Measurements from ENCODE around the gene NKAIN4.

Gene NKAIN4

DNA sequence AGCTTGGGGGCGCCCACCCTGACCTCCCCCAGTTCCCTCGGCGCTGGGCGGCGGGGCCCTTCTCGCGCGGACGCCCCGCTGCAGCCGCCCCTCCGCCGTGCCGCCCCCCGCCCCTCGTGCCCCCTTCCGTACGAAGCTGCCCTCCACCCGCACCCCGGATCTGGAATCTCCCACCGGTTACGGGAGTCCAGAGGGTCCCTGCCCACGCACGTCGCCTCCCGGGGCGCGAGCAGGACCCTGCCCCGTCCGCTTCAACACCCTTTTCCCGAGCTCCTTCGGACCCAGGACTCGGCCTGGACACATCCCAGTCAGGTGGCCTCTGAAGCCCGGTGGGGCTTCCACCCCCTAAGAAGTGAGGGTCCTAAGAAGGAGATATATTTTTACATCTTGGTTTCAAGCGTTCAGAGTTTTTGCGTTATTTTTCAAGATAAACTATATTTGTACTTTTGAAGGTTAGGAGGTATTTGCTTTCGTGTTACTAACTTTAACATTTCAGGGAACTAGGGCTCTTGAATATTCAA, 18.9 kb upstream of the NKAIN4 start:
- DNase-seq: no peak

DNA sequence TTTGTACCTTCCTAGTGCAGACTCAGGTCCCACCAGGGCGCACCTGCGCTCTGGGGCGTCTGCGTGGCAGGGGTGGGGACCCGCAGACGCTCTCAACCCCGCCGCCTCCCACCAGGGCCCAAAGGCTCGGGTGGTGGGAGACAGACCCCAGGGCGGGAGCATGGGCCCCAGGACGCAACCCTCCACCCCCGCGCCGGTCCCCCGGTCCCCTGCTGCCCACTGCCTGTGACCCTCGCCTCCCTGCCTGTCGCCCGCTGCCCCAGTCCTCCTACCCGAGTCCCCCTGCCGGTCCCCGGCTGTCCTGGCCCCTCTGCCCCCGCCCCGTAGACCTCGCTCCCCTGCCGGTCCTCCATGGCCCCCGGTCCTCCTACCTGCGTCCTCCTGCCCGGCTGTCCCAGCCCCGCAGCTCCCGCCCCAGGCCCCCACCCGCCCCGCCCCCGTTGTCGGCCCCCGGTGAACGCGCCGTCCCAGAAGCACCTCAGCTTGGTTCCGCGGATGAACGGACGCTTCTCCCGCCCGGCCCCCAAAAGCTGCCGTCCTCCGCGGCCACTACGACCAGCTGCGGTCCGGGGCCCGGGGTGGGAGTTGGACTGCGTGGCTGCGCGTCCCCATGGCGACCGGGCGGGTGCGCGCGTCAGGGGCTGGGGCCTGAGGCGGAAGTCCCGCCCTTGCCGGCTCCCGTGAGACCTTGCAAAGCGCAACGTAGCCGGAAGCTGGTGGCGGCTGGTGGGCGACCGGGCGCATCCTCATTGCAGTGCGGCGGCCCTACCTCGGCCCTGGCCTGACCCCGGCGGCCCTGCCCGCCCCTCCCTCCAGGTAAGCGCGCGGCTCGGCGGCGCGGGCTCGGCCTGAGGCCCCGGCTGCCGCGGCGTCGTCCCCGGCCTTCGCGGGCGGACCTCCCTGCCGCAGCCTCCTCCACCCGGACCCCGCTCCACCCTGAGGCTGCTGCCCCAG, 18.1 kb upstream of the NKAIN4 start, which contains the start of gene ARFGAP1:
Gene ARFGAP1 (plus strand): TSS at position 709 of the 954 bp plus-strand sequence. CDS start 2,768 bp downstream, outside the sequence.
- DNase-seq: peak; percentile 30

DNA sequence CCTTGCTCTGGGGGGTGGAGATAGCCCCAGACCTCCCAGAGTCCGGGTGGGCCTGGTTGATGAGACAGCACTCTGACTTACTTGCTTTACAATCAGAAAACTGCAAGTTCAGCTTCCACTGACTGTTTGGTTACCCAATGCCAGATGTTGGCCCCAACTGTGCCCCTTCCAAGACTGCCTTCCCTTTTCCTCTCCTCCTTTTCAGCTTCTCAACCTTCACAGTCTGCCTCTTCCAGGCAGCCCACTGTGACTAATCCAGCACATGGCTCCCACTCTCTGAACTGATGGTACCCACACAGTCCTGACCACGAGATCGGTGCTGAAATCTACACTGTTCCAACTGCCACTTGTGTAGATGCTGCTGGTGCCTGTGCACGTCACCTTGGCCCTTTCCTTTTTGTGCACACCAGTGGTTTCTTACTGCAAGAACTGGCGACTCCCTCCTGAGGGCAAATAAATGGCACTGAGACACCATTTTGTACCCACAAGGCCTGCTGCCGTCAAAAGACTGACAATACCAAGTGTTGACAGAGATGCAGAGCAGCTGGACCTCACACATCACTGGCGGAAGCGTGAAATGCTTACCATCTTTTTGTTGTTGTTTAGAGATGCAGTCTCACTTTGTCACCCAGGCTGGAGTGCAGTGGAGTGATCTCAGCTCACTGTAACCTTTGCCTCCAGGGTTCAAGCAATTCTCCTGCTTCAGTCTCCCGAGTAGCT, 16.5 kb upstream of the NKAIN4 start:
- no peak for DNase-seq

DNA sequence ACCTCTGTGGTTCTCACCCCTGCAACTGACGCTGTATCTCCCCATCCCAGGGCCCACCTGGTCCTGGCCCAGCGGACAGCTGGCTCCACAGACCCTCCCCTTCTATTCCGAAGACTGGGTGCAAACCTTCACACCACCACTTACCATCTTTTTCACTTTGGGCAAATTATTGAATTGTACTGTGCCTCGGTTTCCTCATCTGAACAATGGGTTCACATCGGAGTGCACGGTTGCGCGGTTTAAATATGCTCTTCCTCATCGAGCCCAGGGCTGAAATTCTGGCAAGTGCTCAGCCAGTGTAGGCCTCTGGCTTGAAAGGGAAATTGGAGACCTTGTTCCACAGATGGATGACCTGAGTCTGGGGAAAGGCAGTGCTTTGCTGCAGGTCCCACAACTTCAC, 15.5 kb upstream of the NKAIN4 start:
- no peak for DNase-seq

DNA sequence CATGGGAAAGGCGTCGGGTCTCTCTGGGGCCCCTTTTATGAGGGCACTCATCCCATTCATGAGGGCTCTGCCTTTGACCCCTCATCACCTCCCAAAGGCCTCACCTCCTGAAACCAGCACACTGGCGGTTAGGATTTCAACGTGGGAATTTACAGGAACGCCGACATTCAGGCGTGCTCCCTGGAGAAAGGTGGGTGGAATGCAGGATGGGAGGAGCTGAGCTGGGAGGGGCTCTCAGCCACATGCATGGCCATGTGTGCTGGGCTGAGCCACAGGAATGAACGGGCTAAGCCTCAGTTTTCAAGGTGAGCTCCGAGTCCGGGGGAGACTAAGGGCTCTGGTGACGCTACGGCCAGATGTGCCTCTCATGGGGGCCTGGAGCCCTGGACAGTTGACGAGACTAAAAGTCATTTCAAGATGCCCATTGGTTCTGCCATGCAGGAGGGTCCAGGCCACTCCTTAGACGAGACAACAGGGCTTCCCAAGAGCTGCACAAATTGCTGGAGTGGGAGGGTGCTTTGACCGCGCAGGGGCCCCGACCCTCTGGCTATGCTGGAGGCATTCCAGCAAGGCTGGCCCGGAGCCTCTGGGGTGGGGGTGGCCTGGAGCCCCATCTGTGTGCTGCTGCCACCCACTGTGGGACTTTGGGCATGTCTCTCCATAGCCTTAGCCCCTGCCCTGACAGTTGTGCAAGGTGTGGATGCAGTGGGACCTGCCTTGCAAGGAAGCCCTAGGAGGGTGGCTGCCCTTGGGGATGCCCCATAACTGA, 14.6 kb upstream of the NKAIN4 start:
- no peak for DNase-seq

DNA sequence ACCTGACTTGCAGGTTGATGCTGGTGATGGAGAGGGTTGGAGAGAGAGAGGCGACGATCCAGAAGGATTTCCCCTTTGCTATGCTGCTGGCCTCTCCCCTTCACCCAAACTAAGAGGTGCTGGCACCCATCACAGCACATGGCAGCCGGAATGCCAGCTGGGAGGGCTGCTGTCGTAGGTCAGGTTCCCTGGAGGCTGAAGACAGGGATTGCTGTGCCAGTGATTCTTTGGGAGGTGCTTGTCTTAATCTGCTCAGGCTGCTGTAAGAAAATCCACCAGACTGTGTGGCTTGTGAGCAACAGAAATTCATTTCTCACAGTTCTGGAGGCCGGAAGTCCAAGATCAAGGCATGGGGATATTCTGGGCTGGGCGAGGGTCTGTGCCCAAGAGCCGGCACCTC, 14.0 kb upstream of the NKAIN4 start:
- no peak for DNase-seq

DNA sequence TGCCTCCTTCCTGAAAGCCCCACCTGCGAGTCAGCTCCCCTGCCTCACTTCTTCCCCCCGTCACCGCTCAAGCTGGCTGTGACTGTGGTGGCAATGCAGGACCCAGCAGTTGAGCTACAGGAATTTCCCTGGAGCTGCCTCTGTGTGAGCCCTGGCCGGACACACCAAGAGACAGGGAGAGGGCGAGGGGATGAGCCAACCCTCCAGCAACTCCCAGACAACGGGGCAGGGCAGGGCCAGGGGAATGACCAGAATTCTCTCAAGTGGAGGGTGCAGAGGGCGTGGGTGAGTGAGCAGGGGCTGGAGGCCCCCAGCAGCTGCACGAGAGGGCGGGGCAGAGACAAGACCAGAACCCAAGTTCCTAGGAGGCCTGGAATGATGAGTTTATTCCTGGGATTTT, 13.4 kb upstream of the NKAIN4 start:
- DNase-seq: no peak

DNA sequence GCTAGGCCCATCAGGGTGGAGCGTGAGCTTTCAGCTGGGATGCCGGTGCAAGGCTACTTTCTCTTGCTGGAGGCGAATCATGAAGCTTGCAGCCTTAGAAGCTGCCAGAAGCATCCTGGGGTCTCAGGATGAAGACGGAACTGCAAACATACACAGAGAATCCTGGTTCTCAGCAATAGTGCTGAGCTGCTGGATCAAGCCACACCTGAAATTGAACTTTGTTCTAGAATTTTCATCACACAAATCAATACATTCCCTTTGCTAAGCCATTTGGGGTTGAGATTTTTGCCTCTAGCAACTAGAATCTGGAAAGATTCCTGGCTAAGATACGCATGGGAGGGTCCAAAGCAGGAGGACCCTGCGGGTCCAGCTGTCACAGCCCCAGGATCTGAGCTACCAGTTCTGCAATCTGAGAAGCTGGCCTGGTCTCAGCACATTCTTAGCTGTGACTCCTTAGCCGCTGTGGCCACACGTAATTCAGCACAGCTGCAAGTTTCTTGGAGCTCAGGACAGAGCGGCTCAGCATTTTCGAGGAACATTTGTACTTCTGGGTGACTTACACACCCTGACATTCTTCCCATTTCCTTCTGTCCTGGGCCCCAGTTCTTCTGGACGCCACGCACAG, 11.7 kb upstream of the NKAIN4 start:
- DNase-seq: no peak

DNA sequence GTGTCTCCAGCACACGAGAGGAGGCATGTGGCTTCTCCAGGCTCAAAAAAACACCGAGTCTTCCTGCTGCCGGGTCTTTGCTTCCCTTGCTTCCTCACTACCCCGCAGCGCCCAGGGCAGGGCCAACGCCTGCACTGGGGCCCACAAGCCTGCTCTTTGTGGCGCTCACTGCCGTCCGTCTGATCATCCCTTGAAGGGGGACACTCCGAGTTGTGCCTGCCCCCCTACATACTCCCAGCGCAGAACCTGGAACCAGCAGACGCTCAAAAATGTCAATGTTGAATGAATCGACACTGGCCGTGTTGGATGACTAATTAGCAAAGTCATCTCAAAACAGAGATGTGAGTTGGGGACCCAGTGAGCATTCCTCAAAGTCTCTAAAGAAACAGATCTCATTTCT, 10.3 kb upstream of the NKAIN4 start:
- DNase-seq: no peak

DNA sequence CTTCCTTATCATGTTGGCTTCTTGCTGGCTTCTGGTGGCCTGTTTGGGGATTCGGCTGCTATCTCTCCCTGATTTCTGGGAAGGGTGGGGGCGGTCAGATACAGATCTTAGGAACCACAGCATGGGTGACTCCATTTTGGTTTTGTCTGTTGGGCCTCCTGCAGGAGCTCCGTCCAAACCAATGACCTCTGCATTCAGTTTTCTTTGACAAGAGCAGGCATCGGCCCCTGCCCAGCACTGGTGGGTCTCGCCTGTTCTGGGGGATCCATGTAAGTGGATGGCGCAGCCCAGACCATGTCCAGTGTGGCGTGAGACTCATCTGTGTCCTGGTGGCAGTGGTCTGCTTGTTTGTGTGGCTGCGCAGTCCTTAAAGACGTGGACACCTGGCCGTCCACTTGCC, 9.7 kb upstream of the NKAIN4 start:
- DNase-seq: no peak

DNA sequence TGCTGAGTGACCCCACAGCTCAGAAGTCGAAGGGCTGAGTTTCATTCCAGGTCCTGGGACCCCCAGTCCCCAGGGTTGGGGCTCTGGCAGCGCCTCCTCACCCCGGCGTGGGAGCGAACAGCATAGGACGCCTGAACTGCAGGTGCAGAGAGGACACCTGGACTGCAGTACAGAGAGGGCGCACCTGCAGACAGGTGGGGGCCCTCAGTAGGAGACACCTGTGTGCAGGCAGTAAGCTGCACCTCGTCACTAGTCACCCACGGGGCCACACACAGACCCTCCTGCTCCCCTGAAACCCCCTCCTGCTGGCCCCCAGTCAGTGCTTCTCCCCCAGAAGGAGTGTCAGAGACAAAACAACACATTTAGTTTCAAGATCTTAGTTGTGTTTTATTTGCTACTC, 8.6 kb upstream of the NKAIN4 start:
- no peak for DNase-seq

DNA sequence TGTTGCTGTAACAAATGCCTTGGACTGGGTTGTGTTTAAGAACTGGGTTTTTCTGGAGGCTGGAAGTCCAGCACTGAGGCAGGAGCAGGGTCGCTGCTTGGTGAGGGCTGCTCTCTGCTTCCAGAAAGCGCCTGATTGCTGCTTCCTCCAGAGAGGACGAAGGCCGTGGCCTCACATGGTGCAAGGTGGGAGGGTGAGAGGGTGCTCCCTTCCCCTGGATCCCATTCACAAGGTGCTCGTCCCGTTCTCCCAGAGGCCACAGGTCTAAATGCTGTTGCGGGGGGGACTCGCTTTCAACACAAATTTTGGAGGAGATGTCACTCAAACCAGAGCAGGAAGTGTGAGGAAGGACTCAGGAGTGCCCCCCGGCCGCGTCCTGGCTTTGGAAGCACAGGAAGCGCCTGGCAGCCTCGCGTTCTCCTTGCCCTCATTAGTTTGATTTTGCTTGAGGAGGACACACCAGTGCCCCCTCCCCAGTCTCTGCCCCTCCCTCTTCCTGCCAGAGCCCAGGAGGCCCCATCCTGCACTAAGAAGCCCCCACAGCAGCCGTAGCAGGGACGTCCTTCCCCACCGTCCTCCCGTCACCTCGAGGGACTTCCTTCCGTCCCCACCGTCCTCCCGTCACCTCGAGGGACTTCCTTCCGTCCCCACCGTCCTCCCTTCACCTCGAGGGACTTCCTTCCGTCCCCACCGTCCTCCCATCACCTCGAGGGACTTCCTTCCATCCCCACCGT, 7.7 kb upstream of the NKAIN4 start:
- DNase-seq: no peak

DNA sequence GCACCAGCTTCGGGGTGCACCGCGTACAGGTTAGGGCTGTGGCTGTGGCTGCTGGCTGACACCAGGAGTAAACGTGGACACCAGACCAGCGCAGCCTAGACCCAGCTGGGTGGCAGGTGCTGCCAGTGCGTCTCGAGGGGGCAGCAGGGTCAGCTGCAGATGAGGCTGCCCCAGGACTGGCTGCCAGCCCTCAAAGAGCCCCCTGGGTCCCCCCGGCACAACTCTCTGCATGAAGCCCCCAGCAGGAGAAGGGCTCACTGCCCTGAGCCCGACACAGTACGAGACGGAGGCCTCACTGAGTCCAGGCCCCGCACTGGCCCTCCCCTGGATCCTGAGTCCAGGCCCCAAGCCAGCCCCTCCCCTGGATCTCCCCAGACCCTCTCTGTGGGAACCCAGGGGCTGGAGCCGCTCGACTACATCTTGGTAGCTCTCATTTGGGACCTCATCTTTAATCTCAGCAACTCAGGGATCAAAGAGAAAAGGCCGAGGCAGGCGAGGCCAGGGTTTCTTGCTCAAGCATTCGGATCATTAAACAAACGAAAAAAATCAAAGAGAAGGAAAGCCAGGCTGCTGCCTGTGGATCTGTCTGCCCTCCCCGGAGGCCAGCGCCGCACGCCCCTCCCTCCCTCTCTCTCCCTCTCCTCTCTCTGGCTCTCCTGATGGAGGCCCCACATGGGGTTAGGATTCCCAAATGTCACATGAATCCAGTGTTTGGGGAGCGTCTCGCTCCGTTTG, 7.0 kb upstream of the NKAIN4 start:
- DNase-seq: no peak

DNA sequence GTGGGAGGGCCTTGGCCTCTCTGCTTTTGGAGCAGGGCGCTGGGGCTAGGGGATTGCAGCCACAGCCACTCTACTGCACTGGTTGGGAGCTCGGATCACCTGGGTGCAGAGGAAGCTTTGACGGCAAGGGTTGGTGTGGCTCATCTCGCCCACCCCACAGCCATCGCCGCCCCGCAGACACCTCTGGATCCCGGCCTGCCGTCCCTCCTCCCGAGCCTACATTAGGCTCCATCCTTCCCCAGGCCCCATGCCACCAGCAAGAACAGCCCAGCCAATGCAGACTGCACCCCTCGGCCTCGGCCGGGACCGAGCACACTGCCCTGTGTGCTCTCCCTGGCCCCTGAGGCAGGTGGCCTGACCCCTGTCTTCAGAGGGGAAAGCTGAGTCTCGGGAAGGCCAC, 6.3 kb upstream of the NKAIN4 start:
- no peak for DNase-seq

DNA sequence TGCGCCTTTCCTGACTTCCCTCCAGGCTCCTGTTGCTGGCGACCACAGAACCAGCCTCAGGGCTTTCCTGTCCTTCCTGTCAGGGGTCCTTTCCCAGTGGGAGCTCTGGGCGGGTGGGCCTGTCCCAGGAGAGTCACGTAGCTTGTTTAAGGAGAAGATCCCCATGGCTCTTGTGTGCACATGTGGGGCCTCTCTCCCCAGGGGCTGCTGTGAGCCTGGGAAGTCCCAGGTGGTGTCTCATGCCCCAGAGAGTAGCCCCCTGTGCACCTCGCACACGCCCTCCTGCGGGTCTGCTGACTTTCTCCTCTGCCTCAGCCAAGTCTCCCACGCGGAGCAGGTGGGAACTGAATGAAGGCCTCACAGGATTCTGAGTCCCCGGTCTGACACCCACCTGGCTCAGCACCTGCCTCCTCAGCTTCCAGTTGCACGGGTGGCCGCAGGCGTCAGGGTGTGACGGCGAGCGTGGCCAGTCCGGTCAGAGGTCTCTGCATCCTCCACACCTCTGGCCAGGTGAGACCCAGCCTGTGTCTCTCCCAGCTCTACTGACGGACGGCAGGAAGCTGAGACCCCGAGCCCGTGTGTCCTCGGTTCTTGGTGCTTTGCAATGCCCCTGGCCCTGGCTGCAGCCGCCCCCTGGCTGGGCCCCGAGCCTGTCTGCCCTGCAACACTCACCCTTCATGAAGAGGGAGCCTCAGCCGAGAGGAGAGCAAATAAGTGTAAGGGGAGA, 5.6 kb upstream of the NKAIN4 start:
- DNase-seq: no peak

DNA sequence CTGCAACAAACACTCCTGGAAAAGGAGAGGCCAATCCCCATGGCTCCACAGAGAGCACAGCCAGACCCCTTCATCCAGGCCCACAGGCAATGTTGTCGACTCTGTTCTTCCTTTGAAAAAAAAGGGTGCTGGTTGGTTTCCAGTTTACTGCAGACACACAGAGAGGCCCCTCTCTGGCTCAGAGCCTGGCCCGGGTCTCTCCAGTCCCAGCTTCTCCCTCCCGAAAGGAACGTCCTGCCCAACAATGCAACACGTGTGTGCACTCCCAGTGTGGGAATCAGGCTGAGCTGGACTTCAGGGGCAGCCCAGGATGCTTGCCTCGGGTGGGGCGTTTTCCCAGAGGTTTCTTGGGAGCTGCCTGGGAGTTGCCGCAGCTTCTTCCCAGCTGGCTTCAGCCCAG, 4.5 kb upstream of the NKAIN4 start:
- no peak for DNase-seq

DNA sequence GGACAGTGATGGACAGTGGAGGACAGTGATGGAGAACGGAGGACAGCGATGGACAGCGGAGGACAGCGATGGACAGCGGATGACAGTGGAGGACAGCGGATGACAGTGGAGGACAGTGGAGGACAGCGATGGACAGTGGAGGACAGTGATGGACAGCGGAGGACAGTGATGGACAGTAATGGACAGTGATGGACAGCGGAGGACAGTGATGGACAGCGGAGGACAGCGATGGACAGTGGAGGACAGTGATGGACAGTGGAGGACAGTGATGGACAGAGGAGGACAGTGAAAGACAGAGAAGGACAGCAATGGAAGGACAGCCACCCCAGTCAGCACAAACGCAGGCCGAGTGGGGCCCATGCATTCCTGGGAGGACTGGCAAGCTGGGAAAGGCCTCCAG, 3.4 kb upstream of the NKAIN4 start:
- DNase-seq: no peak

DNA sequence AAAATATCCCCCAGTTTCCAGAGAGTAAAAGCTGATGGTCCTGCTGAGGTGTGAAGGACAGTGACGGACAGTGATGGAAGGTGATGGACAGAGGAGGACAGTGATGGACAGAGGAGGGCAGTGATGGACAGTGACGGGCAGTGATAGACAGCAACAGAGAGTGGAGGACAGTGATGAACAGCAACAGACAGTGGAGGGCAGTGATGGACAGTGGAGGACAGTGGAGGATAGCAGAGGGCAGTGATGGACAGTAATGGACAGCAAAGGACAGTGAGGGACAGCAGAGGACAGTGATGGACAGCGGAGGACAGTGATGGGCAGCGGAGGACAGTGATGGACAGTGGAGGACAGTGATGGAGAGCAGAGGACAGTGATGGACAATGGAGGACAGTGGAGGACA, 2.7 kb upstream of the NKAIN4 start:
- no peak for DNase-seq

DNA sequence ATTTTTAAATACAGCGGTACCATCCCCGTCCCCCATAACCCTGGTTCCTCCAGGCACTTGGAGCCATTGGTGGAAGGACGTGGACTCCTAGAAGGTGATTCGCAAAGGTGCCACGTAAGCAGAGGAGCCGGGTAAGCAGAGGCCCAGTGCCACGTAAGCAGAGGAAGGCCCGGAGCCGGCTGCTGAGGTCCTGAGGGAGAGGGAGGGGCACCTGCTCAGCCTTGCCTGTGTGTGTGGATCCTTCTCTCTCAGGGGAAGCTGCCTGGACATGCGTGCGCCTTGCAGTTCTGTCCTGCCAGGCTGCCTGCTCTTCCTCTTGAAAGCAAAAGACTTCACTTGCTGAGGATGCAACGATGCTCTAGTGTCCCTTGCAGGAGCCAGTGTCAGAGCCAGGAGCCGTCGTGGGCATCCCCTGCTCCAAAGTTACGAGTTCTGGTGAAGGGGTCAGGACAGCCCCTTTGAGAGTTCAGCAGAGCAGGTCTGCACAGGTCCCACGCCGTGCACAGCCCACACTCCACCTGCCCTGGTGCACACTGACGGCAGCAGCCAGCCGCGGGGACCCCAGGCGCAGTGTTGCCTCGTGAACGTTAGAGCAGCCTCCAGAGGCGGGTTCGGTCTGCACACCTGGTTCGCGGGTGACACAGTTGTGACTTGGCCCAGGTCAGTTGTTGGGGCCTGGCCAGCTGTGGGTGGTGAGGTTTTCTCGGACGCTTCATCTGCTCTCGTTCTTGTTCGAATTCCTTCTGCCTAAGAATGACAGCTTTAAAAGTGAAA, 1.9 kb upstream of the NKAIN4 start:
- DNase-seq: no peak
